ENCODE results near the gene DDX54. TPM values are rescaled to one million over a fixed set of nuclear protein-coding genes. Genes with fewer than 3 reads are reported as not detected.

Gene DDX54
- total RNA-seq, 2 donors from 2014 or later = 27.3 to 84.2 TPM

GRCh38 chr12:113155060-113155459 lies 30.2 kb downstream of the DDX54 start:
- H3K27me3 ChIP-seq (replicated peaks; ENCODE audit: insufficient read depth) = no peaks in the 10 kb centered on the region
- H3K4me3 ChIP-seq = no peak overlapping the region
- H3K36me3 ChIP-seq = peaks cover 22% of the 10 kb centered on the region
- DNase-seq (ENCODE audit: low spot score) = no peak
- TF ChIP-seq CTCF (IDR thresholded peaks at IDR 0.05) = no peak
- no peaks in the 10 kb centered on the region for H3K9me3 ChIP-seq
- ATAC-seq (ENCODE audit: insufficient number of reproducible peaks, low FRiP score, low read depth) = no peak
- H3K4me1 ChIP-seq (ENCODE audit: control insufficient read depth in 1 of 2, low read depth in 2 of 2) = peaks cover 9 to 24% of the 10 kb centered on the region in 2 donors
- H3K27ac ChIP-seq = no peak overlapping the region

GRCh38 chr12:113154351-113154973 lies 30.8 kb downstream of the DDX54 start:
- Histone ChIP-seq H3K4me3 (peak overlapping the region; percentile 26), H3K9me3 (no peaks in the 10 kb centered on the region), H3K27ac (no peak overlapping the region), H3K27me3 (replicated peaks; ENCODE audit: insufficient read depth) (no peaks in the 10 kb centered on the region), H3K4me1 (ENCODE audit: control insufficient read depth in 1 of 2, low read depth in 2 of 2) (peaks cover 9 to 28% of the 10 kb centered on the region in 2 donors), H3K36me3 (peaks cover 16% of the 10 kb centered on the region)
- no peak for TF ChIP-seq CTCF (IDR thresholded peaks at IDR 0.05)
- no peak for DNase-seq (ENCODE audit: low spot score)
- ATAC-seq (ENCODE audit: insufficient number of reproducible peaks, low FRiP score, low read depth) = no peak

GRCh38 chr12:113152835-113153814 lies 32.2 kb downstream of the DDX54 start:
- no peaks in the 10 kb centered on the region for H3K27me3 ChIP-seq (replicated peaks; ENCODE audit: insufficient read depth)
- no peak for ATAC-seq (ENCODE audit: insufficient number of reproducible peaks, low FRiP score, low read depth)
- H3K4me1 ChIP-seq (ENCODE audit: control insufficient read depth in 1 of 2, low read depth in 2 of 2) = peaks cover 9 to 28% of the 10 kb centered on the region in 2 donors
- no peaks in the 10 kb centered on the region for H3K9me3 ChIP-seq
- no peak overlapping the region for H3K27ac ChIP-seq
- H3K36me3 ChIP-seq = peaks cover 4% of the 10 kb centered on the region
- peak; percentile 15 for TF ChIP-seq CTCF (IDR thresholded peaks at IDR 0.05)
- no peak for DNase-seq (ENCODE audit: low spot score)
- H3K4me3 ChIP-seq = peak overlapping the region; percentile 72

- Histone ChIP-seq H3K9me3 (no peaks in the 10 kb centered on the region), H3K36me3 (no peaks in the 10 kb centered on the region), H3K4me1 (ENCODE audit: control insufficient read depth in 1 of 2, low read depth in 2 of 2) (peaks cover 9 to 28% of the 10 kb centered on the region in 2 donors), H3K27ac (no peak overlapping the region), H3K27me3 (replicated peaks; ENCODE audit: insufficient read depth) (no peaks in the 10 kb centered on the region), H3K4me3 (peak overlapping the region; percentile 72)
- ATAC-seq (ENCODE audit: insufficient number of reproducible peaks, low FRiP score, low read depth) (no peak), DNase-seq (ENCODE audit: low spot score) (no peak)
- TF ChIP-seq CTCF (IDR thresholded peaks at IDR 0.05) = no peak
These were observed 33.0 kb downstream of the DDX54 start for GRCh38 chr12:113152196-113152834.

GRCh38 chr12:113151655-113152054 lies 33.6 kb downstream of the DDX54 start:
- ATAC-seq (ENCODE audit: insufficient number of reproducible peaks, low FRiP score, low read depth) (no peak), DNase-seq (ENCODE audit: low spot score) (no peak)
- Histone ChIP-seq H3K36me3 (no peaks in the 10 kb centered on the region), H3K4me3 (no peak overlapping the region), H3K27ac (no peak overlapping the region), H3K9me3 (peaks cover 3% of the 10 kb centered on the region), H3K27me3 (replicated peaks; ENCODE audit: insufficient read depth) (no peaks in the 10 kb centered on the region), H3K4me1 (ENCODE audit: control insufficient read depth in 1 of 2, low read depth in 2 of 2) (peaks cover 9 to 28% of the 10 kb centered on the region in 2 donors)
- no peak for TF ChIP-seq CTCF (IDR thresholded peaks at IDR 0.05)

Data from thoracic aorta (tissue), 2 donors.